ENCODE data around the gene MMP3.

- TF ChIP-seq CTCF (IDR thresholded peaks at IDR 0.05 in 8 of 11, conservative IDR thresholded peaks at IDR 0.05 in 3 of 11) (no peak), POLR2A (IDR thresholded peaks at IDR 0.05) (no peak), POLR2AphosphoS5 (IDR thresholded peaks at IDR 0.05) (no peak)
These were observed 45.2 kb downstream of the MMP3 start, which contains the start of gene MMP1 for GRCh38 chr11:102798012-102798746.

Measured in spleen (tissue), 7 donors.